ENCODE measurements around the gene FGF8. TPM values are rescaled to one million over a fixed set of nuclear protein-coding genes. Genes with fewer than 3 reads are reported as not detected.

The FGF8 gene
- total and polyA plus RNA-seq, 2 donors (not counting 3 experiments of a cell fraction or from before 2014, with no cell fraction given) = 0.44 TPM; not detected in 1

- POLR2A ChIA-PET = no interaction called here
- Histone ChIP-seq H3K4me3 (replicated peaks in 1 of 3; ENCODE audit: insufficient read depth in 1 of 3, low read depth in 1 of 3, low read length in 3 of 3) (no peak overlapping the region), H2AFZ (ENCODE audit: low read depth, low read length) (no peak overlapping the region), H3K79me2 (ENCODE audit: control insufficient read depth, insufficient read depth, low read length) (no peaks in the 10 kb centered on the region), H3K9ac (replicated peaks; ENCODE audit: extremely low read depth, insufficient read depth, low read length) (no peak overlapping the region), H3K9me1 (replicated peaks; ENCODE audit: control insufficient read depth, extremely low read depth, insufficient read depth, low read length) (no peaks in the 10 kb centered on the region), H3K36me3 (ENCODE audit: control insufficient read depth in 2 of 2, extremely low read depth in 1 of 2, insufficient read depth in 2 of 2, low read length in 2 of 2) (no peaks in the 10 kb centered on the region), H3K27ac (ENCODE audit: insufficient read depth, low read depth, low read length) (no peak overlapping the region), H3K4me2 (ENCODE audit: insufficient read depth, low read length) (no peak overlapping the region), H4K20me1 (replicated peaks; ENCODE audit: control insufficient read depth, extremely low read depth, insufficient read depth, low read length) (no peaks in the 10 kb centered on the region), H3K4me1 (ENCODE audit: control insufficient read depth, extremely low read depth, insufficient read depth, low read length) (no peaks in the 10 kb centered on the region), H3K9me3 (replicated peaks; ENCODE audit: control insufficient read depth, insufficient read depth, low read length) (no peaks in the 10 kb centered on the region), H3K27me3 (ENCODE audit: control insufficient read depth in 2 of 2, insufficient read depth in 2 of 2, low read length in 2 of 2) (peaks cover 6 to 15% of the 10 kb centered on the region in 2 experiments)
- DNase-seq (ENCODE audit: low read depth, low spot score) (no peak), FAIRE-seq (no peak)
- BruUV-seq (replicated peaks) = no TSS peak
- intact Hi-C loops (cut with micrococcal nuclease) (no loop called here), dilution Hi-C loops (cut with MboI; ENCODE audit: extremely low pct_ligation_motif_present, low sequenced_read_pairs) (no loop called here)
- TF ChIP-seq CTCF (IDR thresholded peaks at IDR 0.05; ENCODE audit: extremely low read depth in 1 of 2, insufficient read depth in 1 of 2, low read depth in 1 of 2, low read length in 2 of 2) (no peak), JUN (IDR thresholded peaks at IDR 0.05; ENCODE audit: borderline replicate concordance, insufficient read depth, insufficient read length, low read depth) (no peak), EZH2 (IDR thresholded peaks at IDR 0.05; ENCODE audit: borderline replicate concordance, low read depth, low read length, severe bottlenecking) (no peak), POLR2AphosphoS5 (IDR thresholded peaks at IDR 0.05; ENCODE audit: insufficient read depth, low read depth, low read length) (no peak), GATA2 (IDR thresholded peaks at IDR 0.05; ENCODE audit: insufficient read depth, insufficient read length, low read depth, low read length) (no peak), MAX (IDR thresholded peaks at IDR 0.05; ENCODE audit: insufficient read depth, insufficient read length) (no peak), POLR2A (IDR thresholded peaks at IDR 0.05; ENCODE audit: low read depth, low read length) (no peak), MYC (IDR thresholded peaks at IDR 0.05; ENCODE audit: low read depth, low read length) (no peak), FOS (IDR thresholded peaks at IDR 0.05; ENCODE audit: borderline replicate concordance, insufficient read depth, low read length) (no peak)
- CTCF ChIA-PET = interaction anchor here (0.6 to 2.3 kb wide), 4 partner anchors 11 to 240 kb away, joined by 3 to 7 read pairs (median 4); no protein-coding TSS in a partner anchor
Measured at GRCh38 chr10:101752241-101752640, 23.7 kb downstream of the FGF8 start.

Measured in endothelial cell of umbilical vein (primary cell).